Activated CD8-positive, alpha-beta memory T cell treated with anti-CD3 and anti-CD28 coated beads for 36 hours (primary cell): ENCODE measurements around the gene MDN1. TPM values are rescaled to one million over a fixed set of nuclear protein-coding genes. Genes with fewer than 3 reads are reported as not detected.
"Not testable (repeated sequence)": the region's sequence is repeated elsewhere in the genome, so short reads cannot be mapped to it uniquely, and the experiment has no call there.

Experiments
- CTCF ChIA-PET: fragments of 350-600 bp; sonication (Branson Sonifier 250); formaldehyde crosslinking; loops from one replicate; lab custom pipeline; 2021; ENCODE audit warnings: antibody characterized with exemption; lab: Charles Lee
- POLR2A ChIA-PET: fragments of 350-600 bp; sonication (Branson Sonifier 250); formaldehyde crosslinking; loops from one replicate; lab custom pipeline; 2021; ENCODE audit warnings: antibody characterized with exemption; lab: Charles Lee
- total RNA-seq, 2 experiments: library from RNA; stranded (reverse); gene quantifications; one replicate each; pipeline ENCODE4 v1.2.3, GENCODE V29; 2021

Gene MDN1
- total RNA-seq, 2 experiments from 2014 or later, result 66.7 to 69.8 TPM

DNA sequence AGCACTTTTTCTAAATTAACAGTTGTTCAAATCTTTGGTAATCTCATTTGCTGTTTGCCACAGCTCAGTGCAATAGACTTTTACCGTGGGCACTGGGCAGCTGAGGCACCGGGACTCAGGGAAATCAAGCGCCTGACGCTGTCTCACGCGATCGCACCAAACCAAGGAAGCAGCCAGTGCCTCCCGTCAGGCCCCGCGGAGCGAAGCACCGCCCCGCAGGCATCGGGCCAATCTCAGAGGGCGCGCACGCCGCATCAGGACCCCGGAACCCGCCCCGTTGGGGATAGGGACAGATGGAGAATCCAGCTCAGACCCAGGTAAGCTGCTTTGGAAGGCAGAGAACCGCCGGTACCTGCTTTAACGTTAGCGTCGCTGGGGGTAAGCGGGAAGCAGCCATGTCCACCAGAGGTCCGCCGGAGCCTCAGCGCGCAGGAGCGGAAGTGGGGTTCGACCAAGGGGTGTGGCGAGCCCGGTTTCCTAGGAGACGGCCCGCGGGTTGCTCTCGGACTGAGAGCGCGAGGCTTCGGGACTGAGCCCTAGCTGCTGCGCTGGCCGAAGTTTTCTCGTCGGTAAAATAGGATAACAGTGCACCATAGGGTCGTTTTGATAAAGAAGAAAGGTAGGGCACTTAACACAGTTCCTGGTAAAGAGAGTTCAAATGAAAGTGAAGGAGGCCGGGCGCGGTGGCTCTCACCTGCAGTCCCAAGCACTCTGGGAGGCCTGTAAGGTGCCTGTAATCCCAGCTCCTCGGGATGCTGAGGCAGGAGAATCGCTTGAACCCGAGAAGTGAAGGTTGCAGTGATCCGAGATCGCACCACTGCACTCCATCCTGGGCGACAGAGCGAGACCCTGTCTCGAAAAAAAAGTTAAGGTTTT, 181.0 kb downstream of the MDN1 start, which contains the start of gene LYRM2:
Gene LYRM2, minus strand, starts transcription at position 428 of the 876 bp plus-strand sequence. Its CDS starts 31 bp downstream, at position 397.
- ChIA-PET CTCF (interaction anchor here (1.0 to 2.9 kb wide), 2 partner anchors 10 to 207 kb away, joined by 3 to 11 read pairs; partner anchors contain the start of gene ANKRD6), POLR2A (interaction anchor here (0.6 to 1.8 kb wide), 6 partner anchors 10 to 231 kb away, joined by 3 to 7 read pairs (median 4); partner anchors contain the start of genes CASP8AP2 and MDN1)

DNA sequence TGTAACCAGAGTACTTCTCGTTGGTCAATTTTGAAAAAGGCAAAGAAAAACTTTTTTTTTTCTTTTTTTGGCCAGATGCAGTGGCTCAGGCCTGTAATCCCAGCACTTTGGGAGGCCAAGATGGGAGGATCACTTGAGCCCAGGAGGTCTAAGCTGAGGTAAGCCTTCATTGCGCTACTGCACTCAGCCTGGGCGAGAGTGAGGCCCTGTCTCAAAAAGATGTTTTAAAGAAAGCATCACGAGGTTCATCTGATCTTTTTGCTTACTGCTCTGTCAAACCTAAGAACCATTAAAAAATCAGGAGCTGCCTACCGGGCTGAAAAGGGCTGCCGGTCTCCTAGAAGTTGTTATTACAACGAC, 181.7 kb downstream of the MDN1 start:
- ChIA-PET CTCF (interaction anchor here (2.9 kb wide), 1 partner anchor 206 kb away, joined by 11 read pairs; the partner anchor contains the start of gene ANKRD6), POLR2A (interaction anchor here (0.6 to 1.8 kb wide), 4 partner anchors 97 to 231 kb away, joined by 3 to 4 read pairs (median 4); partner anchors contain the start of genes CASP8AP2 and MDN1)

DNA sequence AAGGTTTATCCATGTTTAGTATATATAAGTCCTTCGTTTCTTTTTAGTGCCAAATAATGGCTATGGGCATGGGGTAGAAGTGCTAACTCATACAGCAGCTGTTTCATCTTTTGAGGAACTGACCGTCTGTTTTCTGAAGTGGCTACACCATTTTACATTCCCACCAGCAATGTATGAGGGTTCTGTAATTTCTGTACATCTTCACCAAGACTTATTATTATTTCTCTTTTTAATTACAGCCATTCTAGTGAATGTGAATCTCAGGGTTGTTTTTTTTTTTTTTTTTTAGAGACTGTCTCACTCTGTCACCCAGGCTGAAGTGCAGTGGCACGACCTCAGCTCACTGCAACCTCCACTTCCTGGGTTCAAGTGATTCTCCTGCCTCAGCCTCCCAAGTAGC, 183.2 kb downstream of the MDN1 start:
- POLR2A ChIA-PET, CTCF ChIA-PET: not testable (repeated sequence)

DNA sequence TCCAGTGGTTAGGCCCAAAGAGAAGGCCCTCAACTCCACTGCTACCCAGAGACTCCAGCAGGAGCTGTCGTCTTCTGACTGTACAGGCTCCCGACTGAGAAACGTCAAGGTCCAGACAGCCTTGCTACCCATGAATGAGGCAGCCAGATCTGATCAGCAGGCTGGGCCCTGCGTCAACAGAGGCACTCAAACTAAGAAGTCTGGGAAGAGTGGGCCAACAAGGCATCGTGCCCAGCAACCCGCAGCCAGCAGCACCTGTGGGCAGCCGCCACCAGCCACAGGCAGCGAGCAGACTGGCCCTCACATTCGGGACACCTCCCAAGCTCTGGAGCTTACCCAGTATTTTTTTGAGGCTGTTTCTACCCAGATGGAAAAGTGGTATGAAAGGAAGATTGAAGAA, 189.1 kb downstream of the MDN1 start:
- CTCF ChIA-PET, result interaction anchor here (0.5 kb wide), 1 partner anchor 172 kb away, joined by 3 read pairs; no protein-coding TSS in a partner anchor
- POLR2A ChIA-PET, result no interaction called here

DNA sequence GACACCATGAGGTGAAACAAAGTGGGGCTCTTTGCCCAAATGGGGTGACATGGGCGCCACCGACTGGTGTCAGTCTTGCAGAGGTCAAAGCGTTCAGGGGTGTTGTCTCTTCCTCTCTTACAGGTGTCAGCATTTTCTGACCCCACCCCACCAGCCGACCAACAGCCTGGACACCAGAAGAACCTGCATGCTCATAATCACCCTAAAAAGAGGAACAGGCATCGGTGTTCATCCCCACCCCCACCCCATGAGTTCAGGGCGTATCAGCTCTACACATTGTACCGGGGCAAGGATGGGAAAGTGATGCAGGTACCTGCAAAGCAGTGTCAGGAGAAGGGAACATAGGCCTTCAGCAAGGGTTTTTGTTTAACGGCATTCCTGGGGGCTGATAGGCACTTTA, 195.8 kb downstream of the MDN1 start:
- POLR2A ChIA-PET, result no interaction called here
- CTCF ChIA-PET, result interaction anchor here (0.6 kb wide), 1 partner anchor 123 kb away, joined by 4 read pairs; no protein-coding TSS in a partner anchor

DNA sequence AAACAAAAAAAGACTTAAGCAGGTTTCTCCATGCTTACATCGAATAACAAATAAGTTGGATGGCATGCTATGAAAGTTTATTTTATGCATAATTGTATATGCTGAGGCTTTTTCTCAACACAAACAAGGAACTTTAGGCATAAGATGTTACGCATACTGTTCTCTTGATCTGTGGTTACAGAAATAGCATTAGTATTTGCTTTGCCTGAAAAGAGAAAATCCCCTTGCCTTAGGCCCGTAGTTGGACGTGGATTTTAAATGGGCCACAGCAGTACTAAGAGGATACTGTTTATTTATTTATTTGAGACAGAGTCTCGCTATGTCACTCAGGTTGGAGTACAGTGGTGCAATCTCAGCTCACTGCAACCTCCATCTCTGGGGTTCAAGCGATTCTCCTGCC, 200.0 kb downstream of the MDN1 start:
- POLR2A ChIA-PET, result no interaction called here
- CTCF ChIA-PET, result no interaction called here

DNA sequence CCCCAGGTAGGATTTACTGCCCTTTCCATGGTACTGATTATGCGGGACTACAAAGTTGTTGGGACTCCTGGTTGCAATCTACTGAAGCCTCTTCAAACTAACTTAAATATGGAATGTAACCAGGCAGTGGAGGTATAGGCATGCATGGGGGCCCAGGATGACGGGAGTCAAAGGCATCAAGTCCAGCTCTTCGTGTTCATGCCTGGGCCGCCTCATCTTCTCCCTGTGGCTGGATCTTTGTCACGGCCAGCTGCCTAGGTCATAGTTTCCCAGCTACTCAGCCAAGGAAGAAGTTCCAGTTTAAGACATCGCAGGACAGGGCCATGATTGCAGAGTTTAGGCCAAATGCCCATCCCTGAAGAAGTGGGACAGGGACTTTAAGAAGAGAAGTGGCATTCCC, 201.6 kb downstream of the MDN1 start:
- CTCF ChIA-PET, result interaction anchor here (0.6 to 1.0 kb wide), 2 partner anchors 186 to 542 kb away, joined by 3 to 4 read pairs; no protein-coding TSS in a partner anchor
- POLR2A ChIA-PET, result no interaction called here

DNA sequence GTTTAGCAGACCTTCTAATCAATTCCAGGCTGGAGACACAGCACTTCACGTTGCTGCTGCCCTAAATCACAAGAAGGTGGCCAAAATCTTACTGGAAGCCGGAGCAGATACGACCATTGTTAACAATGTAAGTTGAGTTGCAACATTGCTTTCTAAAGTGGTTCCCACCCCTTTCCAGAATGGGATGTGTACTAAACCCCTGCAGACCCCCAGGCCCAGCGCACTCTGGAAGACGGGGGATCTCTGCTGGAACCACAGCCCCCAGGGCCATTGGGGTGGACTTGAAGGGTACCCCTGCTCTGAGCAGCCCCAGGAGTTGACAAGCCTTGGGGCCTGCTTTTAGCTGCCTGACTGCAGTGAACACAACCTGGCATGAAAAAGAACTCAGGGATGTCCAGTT, 203.1 kb downstream of the MDN1 start:
- ChIA-PET CTCF (no interaction called here), POLR2A (no interaction called here)

DNA sequence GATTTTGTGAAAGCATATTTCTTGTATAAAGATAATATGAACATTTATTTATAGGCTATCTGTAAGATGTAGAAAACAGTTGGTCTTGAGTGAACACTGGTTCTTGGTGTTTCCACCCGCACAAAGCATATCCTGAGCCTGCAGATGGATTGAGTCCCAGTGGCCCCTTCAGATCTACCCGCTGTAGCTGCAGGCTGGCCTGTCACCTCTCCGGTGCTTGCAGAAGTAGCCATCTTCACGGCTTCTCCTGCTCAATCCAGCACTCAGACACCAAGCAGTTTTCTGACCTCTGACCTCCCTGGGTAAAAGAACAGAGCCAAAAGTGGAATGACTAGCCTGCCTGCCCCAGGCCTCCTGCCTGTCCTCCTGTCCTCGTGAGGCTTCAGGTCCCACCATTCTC, 203.7 kb downstream of the MDN1 start:
- ChIA-PET CTCF (no interaction called here), POLR2A (no interaction called here)

DNA sequence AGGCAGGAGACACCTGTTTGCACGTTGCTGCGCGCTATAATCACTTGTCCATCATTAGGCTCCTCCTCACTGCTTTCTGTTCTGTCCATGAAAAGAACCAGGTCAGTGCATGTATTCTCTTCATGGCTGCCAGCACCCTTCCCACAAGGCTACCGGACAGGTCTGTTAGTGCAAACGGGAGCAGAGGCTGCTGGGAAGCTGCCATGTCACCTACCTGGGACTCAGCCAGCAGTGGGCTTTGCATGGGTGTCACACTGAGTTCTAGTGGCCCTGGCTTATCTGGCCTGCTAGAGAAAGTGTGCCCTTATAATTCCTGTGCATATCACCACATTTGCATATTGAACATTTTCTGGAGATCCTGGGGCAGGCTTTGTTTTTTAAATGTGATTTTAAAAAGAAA, 205.8 kb downstream of the MDN1 start:
- ChIA-PET CTCF (no interaction called here), POLR2A (no interaction called here)

DNA sequence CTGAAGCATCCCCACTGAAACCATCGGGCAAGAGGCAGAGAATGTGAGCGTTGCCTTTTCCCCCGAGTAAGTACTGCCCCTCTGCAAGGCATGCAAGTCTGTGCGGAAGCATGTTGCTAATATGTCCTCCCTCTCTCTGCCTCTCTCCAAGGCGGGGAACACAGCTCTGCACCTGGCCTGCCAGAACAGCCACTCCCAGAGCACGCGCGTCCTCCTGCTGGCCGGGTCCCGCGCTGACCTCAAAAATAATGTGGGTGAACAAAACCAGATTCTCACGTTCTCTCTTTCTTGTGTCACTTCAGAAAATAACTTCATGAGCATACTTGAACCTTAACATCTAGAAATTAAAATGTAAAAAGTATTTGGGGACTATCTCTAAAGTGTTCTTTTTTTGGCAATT, 207.5 kb downstream of the MDN1 start:
- ChIA-PET CTCF (no interaction called here), POLR2A (interaction anchor here (0.5 kb wide), 1 partner anchor 183 kb away, joined by 3 read pairs; no protein-coding TSS in a partner anchor)

DNA sequence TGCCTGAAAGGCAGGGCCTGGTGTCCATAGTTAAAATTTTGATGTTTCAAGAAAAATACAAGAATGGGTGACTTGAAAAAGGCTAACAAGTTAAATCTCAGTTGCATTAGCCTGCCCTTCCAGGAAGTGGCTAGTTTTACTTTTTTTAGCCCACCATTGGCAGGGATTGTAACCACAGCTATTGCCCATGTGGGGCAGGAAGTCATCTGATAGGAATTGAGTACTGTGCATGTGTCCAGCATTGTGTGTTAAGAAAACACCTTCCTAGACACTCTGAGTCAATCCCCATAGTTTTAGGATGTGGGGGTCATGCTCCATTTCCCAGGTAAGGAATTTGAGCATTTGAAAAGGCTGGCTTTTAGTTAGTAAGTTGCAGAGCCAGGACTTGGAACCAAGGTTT, 207.9 kb downstream of the MDN1 start:
- CTCF ChIA-PET, result interaction anchor here (0.7 kb wide), 1 partner anchor 864 kb away, joined by 3 read pairs; no protein-coding TSS in a partner anchor
- POLR2A ChIA-PET, result no interaction called here

DNA sequence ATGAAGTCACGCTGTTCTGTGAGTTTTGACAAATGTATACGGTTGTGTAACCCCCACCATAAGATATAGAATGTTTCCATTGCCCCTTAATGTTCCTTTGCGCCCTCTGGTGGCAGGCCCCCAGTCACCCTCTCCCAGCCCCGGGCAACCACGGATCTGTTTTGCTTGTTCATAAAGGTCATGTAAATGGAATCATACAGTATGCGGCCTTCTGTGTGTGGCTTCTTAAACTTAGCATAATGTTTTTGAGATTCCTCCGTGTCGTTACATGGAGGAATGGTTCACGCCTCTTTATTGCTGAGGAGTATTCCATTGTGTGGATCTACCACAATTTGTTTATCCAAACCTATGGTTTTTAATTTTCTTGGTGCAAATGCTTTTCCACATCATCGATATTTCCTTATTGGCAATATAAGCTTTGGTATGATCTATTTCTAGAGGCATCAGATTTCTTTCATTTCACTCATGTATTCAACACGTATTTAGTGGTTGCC, 209.4 kb downstream of the MDN1 start:
- CTCF ChIA-PET, result interaction anchor here (0.9 to 3.6 kb wide), 8 partner anchors 13 to 238 kb away, joined by 3 to 16 read pairs (median 4); partner anchors contain the start of gene ANKRD6

DNA sequence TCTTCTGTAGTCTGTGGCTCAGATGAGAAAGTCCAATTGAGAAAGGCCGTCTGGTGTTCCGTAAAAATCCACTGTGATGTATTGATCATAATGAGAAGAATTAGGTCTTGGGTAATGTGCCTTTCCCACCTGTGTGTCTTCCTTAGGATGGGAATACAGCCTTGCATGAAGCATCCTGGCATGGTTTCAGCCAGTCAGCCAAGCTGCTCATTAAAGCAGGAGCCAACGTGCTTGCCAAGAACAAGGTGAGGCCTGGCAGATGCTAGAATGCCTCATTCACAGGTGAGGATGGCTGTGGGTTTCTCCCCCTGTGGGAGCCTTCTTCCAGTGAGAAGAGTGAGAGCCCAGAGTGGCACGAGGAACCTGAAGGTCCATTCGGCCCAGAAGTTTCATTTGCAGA, 213.7 kb downstream of the MDN1 start:
- POLR2A ChIA-PET, result no interaction called here
- CTCF ChIA-PET, result no interaction called here

More for the DNA sequence above, 209.4 kb downstream of the MDN1 start:
- POLR2A ChIA-PET, result no interaction called here

DNA sequence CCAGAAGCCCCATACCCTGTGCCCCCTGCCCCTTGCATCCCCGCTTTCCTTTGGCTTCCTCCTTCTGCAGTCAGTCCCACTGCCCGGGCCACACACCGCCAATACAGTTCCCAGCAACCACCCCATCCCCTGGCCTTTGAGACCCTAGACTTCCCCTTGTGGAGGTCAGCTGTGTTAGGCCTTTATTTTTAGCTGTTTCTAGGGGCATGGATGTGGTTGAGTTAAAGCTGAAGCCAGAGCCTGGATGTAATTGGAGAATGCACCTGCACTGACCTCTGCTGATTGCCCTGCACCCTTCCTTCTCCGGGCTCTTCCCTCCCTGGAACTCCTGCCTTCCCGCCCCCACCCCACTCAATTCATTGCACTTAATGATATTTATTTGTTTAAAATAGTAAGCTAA, 214.9 kb downstream of the MDN1 start:
- CTCF ChIA-PET, result interaction anchor here (0.8 kb wide), 1 partner anchor 173 kb away, joined by 3 read pairs; no protein-coding TSS in a partner anchor

DNA sequence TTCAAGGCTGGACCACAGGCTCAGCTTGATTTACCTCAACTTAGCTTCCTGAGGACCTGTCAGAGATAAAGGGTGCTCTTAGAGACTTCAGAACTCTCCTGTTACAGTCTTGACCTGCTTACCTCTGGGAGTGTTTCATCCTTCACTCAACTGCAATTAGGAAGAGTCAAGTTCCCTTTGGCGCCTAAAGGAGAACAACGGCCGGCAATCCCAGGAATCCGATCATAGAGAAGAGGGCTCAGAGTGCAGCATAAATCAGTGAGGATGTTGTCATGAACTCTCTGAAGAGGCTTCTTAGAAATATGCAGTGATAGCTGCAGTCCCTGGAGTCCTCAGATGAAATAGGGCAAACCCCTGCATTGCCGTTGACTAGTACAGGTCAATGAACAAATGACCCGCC, 217.4 kb downstream of the MDN1 start:
- CTCF ChIA-PET, result interaction anchor here (1.6 kb wide), 1 partner anchor 230 kb away, joined by 3 read pairs; no protein-coding TSS in a partner anchor
- POLR2A ChIA-PET, result no interaction called here

More for the DNA sequence above, 214.9 kb downstream of the MDN1 start:
- POLR2A ChIA-PET, result no interaction called here

DNA sequence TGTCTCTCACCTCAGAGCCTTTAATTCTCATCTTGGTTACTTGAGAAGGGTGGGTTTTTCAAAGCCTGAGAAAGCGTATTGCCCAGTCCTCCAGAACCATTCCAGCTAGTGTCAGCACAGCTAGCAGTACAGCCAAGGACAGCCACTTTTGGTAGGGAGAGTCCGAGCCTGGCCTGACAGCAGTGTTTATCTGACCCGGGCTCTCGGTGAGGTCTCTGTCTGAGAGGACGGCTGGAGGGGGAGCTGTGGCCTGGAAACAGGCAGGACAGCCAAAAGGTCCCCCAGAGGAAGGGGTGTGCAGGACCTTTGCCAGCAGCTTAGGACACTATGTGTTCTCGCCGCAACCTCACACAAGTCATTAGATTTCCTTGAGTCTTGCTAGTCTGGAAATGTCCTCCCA, 219.9 kb downstream of the MDN1 start:
- CTCF ChIA-PET, result interaction anchor here (0.7 kb wide), 1 partner anchor 169 kb away, joined by 3 read pairs; no protein-coding TSS in a partner anchor
- POLR2A ChIA-PET, result no interaction called here

DNA sequence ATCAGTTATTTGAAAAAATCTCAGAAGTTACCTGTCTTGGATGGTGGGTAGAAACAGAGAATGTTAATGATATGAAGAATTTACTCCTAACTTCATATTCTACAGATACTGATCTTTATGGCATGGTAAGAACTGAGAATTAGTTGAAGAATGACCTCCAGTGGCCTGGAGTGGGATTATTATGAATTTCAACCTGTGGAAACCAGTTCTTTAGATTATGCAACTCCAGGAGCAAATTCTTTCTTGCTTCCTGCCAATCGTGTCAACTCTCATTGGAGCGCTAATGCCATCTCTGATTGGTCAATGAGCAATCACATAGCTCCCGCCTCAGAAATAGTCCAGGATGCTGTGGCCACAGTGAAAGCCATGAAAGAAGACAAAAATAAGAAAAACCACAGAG, 221.6 kb downstream of the MDN1 start:
- ChIA-PET POLR2A (no interaction called here), CTCF (no interaction called here)

DNA sequence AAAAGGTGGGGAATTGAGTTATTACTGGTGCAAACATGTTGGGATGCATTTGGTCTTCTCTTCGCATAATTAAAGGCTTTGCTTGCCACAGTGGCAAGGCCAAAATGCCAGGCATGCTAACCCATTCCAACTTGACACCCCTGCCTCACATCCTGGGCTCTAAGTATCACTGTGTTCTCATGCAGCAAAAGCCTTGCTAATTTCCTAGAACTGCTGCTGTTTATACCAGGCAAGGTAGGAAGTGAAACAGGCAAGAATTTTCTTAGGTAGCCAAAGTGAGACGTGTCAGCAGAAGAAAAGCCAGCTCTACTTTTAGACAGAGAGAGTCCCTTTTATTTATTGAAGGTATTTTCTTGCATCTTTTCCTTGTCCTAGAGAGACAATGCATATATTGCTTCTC, 222.2 kb downstream of the MDN1 start:
- ChIA-PET CTCF (interaction anchor here (1.6 kb wide), 1 partner anchor 13 kb away, joined by 3 read pairs; no protein-coding TSS in a partner anchor), POLR2A (no interaction called here)

DNA sequence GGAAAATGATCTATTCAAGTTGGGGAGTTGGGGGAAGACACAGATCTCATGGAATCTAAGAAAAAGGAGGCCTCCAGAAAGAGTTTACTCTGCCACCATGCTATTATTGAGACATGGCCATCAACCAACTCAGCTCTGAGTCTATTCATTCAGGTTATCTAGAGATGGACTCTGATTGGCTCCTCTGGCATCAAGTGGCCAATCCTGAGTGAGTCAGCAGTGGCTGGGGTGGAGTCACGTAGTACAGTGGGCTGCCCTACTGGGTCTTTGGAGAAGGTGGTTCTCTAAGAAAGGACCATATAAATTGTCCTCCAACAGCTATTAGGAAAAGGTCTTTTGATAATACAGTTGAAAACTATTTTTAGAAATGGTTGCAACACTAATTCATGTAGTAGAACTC, 223.1 kb downstream of the MDN1 start:
- POLR2A ChIA-PET, result no interaction called here
- CTCF ChIA-PET, result interaction anchor here (1.6 kb wide), 1 partner anchor 14 kb away, joined by 3 read pairs; no protein-coding TSS in a partner anchor
